T-helper 22 cell (primary cell): ENCODE measurements around the gene DAB1.

Experiments used
- DNase-seq: peaks from one replicate; pipeline ENCODE4 v3.0.0-alpha.2; 2020; ENCODE audit warnings: low read depth

Gene DAB1

GRCh38 chr1:56975446-56975845 is 448.4 kb downstream of the DAB1 start:
- no peak for DNase-seq

- no peak for DNase-seq
Observed at GRCh38 chr1:56973923-56974742, 449.7 kb downstream of the DAB1 start.

GRCh38 chr1:56972976-56973375 is 450.9 kb downstream of the DAB1 start:
- DNase-seq: no peak

GRCh38 chr1:56970280-56970679 is 453.6 kb downstream of the DAB1 start:
- no peak for DNase-seq

GRCh38 chr1:56968878-56969495 is 454.9 kb downstream of the DAB1 start:
- DNase-seq: no peak

GRCh38 chr1:56967900-56968832 is 455.7 kb downstream of the DAB1 start:
- DNase-seq: no peak

GRCh38 chr1:56967355-56967754 is 456.5 kb downstream of the DAB1 start:
- no peak for DNase-seq

- DNase-seq: no peak
Observed at GRCh38 chr1:56966698-56966999, 457.2 kb downstream of the DAB1 start.

- DNase-seq: no peak
Observed at GRCh38 chr1:56965916-56966697, 457.8 kb downstream of the DAB1 start, which contains the start of gene C8B. TSS of gene C8B (minus strand) at chr1:56966015. CDS start at chr1:56965948, 67 bp downstream.

GRCh38 chr1:56965191-56965590 is 458.7 kb downstream of the DAB1 start:
- DNase-seq: no peak

- no peak for DNase-seq
Observed at GRCh38 chr1:56964349-56965017, 459.4 kb downstream of the DAB1 start.

- DNase-seq: no peak
Observed at GRCh38 chr1:56963667-56964066, 460.2 kb downstream of the DAB1 start.

GRCh38 chr1:56961426-56961825 is 462.4 kb downstream of the DAB1 start:
- no peak for DNase-seq

GRCh38 chr1:56958526-56958925 is 465.3 kb downstream of the DAB1 start:
- no peak for DNase-seq

GRCh38 chr1:56957931-56958330 is 465.9 kb downstream of the DAB1 start:
- no peak for DNase-seq

- no peak for DNase-seq
Observed at GRCh38 chr1:56954664-56955063, 469.2 kb downstream of the DAB1 start.

- DNase-seq: no peak
Observed at GRCh38 chr1:56953386-56953785, 470.5 kb downstream of the DAB1 start.

GRCh38 chr1:56952501-56952900 is 471.4 kb downstream of the DAB1 start:
- no peak for DNase-seq

- no peak for DNase-seq
Observed at GRCh38 chr1:56948403-56949023, 475.3 kb downstream of the DAB1 start.
